DND-41 (cell line): ENCODE measurements around the gene HCN3.

ENCODE experiments used
- ATAC-seq: fragments of 200-7000 bp; cut with Tn5 transposase; 3 replicates; pipeline ENCODE4 v1.9.1; 2021; ENCODE audit warnings: low read depth; ENCODE audit not compliant: insufficient read depth
- DNase-seq: peaks from one replicate; pipeline ENCODE4 v3.0.0-alpha.2; 2020
- H2AFZ ChIP-seq: 2 replicates; pipeline ENCODE4 v1.6.0; 2012; ENCODE audit warnings: low read depth, low read length
- H3K27ac ChIP-seq: 2 replicates; pipeline ENCODE4 v1.5.1; 2012; ENCODE audit warnings: low read length, inconsistent platforms
- H3K27me3 ChIP-seq: fragments of 200-600 bp; sonication (generic); 2 replicates; pipeline ENCODE4 v1.6.0; 2012; ENCODE audit warnings: low read length, mild to moderate bottlenecking, inconsistent platforms; ENCODE audit not compliant: insufficient read depth, poor library complexity
- H3K36me3 ChIP-seq: 2 replicates; pipeline ENCODE4 v1.5.1; 2012; ENCODE audit warnings: low read length, inconsistent platforms; ENCODE audit not compliant: insufficient read depth
- H3K4me1 ChIP-seq: 2 replicates; pipeline ENCODE4 v1.5.1; 2012; ENCODE audit warnings: mild to moderate bottlenecking, low read length; ENCODE audit not compliant: insufficient read depth
- H3K4me2 ChIP-seq: 2 replicates; pipeline ENCODE4 v1.6.0; 2012; ENCODE audit warnings: mild to moderate bottlenecking, moderate library complexity, low read length, inconsistent platforms; ENCODE audit not compliant: insufficient read depth
- H3K4me3 ChIP-seq, 2 experiments: fragments of 200-600 bp in 1 of 2; shearing (Covaris generic) in 1 of 2; 2 replicates each; pipeline ENCODE4 v1.5.1; 2012 to 2016; ENCODE audit warnings: inconsistent platforms in 2 of 2, low read length in 2 of 2, mild to moderate bottlenecking in 2 of 2, low read depth in 1 of 2, moderate library complexity in 1 of 2
- H3K79me2 ChIP-seq: 2 replicates; pipeline ENCODE4 v1.6.0; 2012; ENCODE audit warnings: low read length, inconsistent platforms; ENCODE audit not compliant: insufficient read depth
- H3K9ac ChIP-seq: 2 replicates; pipeline ENCODE4 v1.6.0; 2012; ENCODE audit warnings: low read depth, mild to moderate bottlenecking, inconsistent platforms, low read length, moderate library complexity
- H3K9me3 ChIP-seq: 2 replicates; pipeline ENCODE4 v1.5.1; 2012; ENCODE audit warnings: low read length, moderate library complexity, mild to moderate bottlenecking, inconsistent platforms; ENCODE audit not compliant: insufficient read depth, severe bottlenecking
- H4K20me1 ChIP-seq: 2 replicates; pipeline ENCODE4 v1.6.0; 2012; ENCODE audit warnings: low read length; ENCODE audit not compliant: insufficient read depth
- EZH2 ChIP-seq: IDR thresholded peaks from 3 replicates; pipeline ENCODE4 v1.6.1; 2012; ENCODE audit warnings: borderline replicate concordance, low read depth, mild to moderate bottlenecking, moderate library complexity, low read length, inconsistent platforms; ENCODE audit not compliant: severe bottlenecking
- TF ChIP-seq, protein P1 (sequence below): IDR thresholded peaks from 2 replicates; pipeline ENCODE4 v1.5.1; 2012; ENCODE audit warnings: borderline replicate concordance, low read length, moderate library complexity, mild to moderate bottlenecking; ENCODE audit not compliant: poor library complexity, severe bottlenecking; ENCODE audit errors: extremely low read depth

The HCN3 gene

DNA sequence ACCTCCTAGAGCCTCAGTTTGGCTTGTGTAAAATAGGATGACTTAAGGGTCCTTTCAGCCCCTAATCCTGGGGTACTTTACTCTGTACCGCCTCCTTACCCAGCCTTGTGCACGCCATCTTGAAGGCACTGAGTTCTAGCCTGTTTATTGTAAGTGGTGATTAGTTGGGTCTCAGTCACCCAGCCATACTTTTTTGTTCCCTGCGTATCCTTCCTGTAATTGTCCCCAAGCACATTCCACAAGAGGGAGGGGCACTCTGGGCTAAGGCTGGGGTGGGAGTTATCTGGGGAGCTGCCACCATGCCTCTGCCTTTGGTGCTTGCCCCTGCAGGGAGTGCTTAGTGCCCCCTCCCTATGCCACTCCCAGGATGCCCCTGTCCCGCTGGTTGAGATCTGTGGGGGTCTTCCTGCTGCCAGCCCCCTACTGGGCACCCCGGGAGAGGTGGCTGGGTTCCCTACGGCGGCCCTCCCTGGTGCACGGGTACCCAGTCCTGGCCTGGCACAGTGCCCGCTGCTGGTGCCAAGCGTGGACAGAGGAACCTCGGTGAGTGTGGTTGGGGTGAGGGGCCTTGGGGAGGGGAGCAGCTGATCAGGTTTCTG lies 32.3 kb downstream of the HCN3 start:
- TF ChIP-seq EZH2, result no peak
- TF ChIP-seq, protein P1, sequence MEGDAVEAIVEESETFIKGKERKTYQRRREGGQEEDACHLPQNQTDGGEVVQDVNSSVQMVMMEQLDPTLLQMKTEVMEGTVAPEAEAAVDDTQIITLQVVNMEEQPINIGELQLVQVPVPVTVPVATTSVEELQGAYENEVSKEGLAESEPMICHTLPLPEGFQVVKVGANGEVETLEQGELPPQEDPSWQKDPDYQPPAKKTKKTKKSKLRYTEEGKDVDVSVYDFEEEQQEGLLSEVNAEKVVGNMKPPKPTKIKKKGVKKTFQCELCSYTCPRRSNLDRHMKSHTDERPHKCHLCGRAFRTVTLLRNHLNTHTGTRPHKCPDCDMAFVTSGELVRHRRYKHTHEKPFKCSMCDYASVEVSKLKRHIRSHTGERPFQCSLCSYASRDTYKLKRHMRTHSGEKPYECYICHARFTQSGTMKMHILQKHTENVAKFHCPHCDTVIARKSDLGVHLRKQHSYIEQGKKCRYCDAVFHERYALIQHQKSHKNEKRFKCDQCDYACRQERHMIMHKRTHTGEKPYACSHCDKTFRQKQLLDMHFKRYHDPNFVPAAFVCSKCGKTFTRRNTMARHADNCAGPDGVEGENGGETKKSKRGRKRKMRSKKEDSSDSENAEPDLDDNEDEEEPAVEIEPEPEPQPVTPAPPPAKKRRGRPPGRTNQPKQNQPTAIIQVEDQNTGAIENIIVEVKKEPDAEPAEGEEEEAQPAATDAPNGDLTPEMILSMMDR, result no peak
- Histone ChIP-seq H3K79me2 (peaks cover 52% of the 10 kb centered on the region), H4K20me1 (peaks cover 22% of the 10 kb centered on the region; the same call in 1 of the 2 replicates)

GRCh38 chr1:155313261-155313660 lies 36.0 kb downstream of the HCN3 start:
- Histone ChIP-seq H3K4me1 (peaks cover 37% of the 10 kb centered on the region), H3K27me3 (no peaks in the 10 kb centered on the region), H3K79me2 (peaks cover 58% of the 10 kb centered on the region), H3K27ac (no peak overlapping the region), H2AFZ (no peak overlapping the region), H3K9ac (no peak overlapping the region), H3K36me3 (peaks cover 67% of the 10 kb centered on the region), H4K20me1 (peaks cover 22% of the 10 kb centered on the region; the same call in 1 of the 2 replicates), H3K4me2 (peak overlapping the region; percentile 27; the same call in 1 of the 2 replicates), H3K9me3 (no peaks in the 10 kb centered on the region), H3K4me3 (no peak overlapping the region)
- no peak for ATAC-seq
- TF ChIP-seq, protein P1, result no peak
- no peak for TF ChIP-seq EZH2
- DNase-seq, result no peak

More for the DNA sequence above, 32.3 kb downstream of the HCN3 start:
- DNase-seq (peak; percentile 33), ATAC-seq (no peak)
- no peaks in the 10 kb centered on the region for H3K27me3 ChIP-seq
- peak overlapping the region; percentile 89 for H3K27ac ChIP-seq
- peak overlapping the region; percentile 56 to 75 for H3K4me3 ChIP-seq
- H2AFZ ChIP-seq, result peak overlapping the region; percentile 73
- H3K9ac ChIP-seq, result peak overlapping the region; percentile 73
- H3K4me1 ChIP-seq, result peaks cover 47% of the 10 kb centered on the region
- no peaks in the 10 kb centered on the region for H3K9me3 ChIP-seq
- H3K4me2 ChIP-seq, result peak overlapping the region; percentile 73
- peaks cover 45% of the 10 kb centered on the region for H3K36me3 ChIP-seq

GRCh38 chr1:155316922-155317321 lies 39.7 kb downstream of the HCN3 start:
- Histone ChIP-seq H3K4me1 (peaks cover 19% of the 10 kb centered on the region), H4K20me1 (peaks cover 22% of the 10 kb centered on the region; the same call in 1 of the 2 replicates), H3K4me3 (no peak overlapping the region), H3K4me2 (no peak overlapping the region), H3K9me3 (no peaks in the 10 kb centered on the region), H2AFZ (no peak overlapping the region), H3K79me2 (peaks cover 25% of the 10 kb centered on the region), H3K9ac (no peak overlapping the region), H3K27me3 (no peaks in the 10 kb centered on the region), H3K36me3 (peaks cover 74% of the 10 kb centered on the region), H3K27ac (no peak overlapping the region)
- no peak for TF ChIP-seq EZH2
- TF ChIP-seq, protein P1, result no peak
- DNase-seq (no peak), ATAC-seq (no peak)
